ENCODE data around the gene ICA1.

GRCh38 chr7:8128449-8129317, 133.3 kb downstream of the ICA1 start:
- TF ChIP-seq, protein P1, sequence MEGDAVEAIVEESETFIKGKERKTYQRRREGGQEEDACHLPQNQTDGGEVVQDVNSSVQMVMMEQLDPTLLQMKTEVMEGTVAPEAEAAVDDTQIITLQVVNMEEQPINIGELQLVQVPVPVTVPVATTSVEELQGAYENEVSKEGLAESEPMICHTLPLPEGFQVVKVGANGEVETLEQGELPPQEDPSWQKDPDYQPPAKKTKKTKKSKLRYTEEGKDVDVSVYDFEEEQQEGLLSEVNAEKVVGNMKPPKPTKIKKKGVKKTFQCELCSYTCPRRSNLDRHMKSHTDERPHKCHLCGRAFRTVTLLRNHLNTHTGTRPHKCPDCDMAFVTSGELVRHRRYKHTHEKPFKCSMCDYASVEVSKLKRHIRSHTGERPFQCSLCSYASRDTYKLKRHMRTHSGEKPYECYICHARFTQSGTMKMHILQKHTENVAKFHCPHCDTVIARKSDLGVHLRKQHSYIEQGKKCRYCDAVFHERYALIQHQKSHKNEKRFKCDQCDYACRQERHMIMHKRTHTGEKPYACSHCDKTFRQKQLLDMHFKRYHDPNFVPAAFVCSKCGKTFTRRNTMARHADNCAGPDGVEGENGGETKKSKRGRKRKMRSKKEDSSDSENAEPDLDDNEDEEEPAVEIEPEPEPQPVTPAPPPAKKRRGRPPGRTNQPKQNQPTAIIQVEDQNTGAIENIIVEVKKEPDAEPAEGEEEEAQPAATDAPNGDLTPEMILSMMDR (IDR thresholded peaks at IDR 0.05): no peak
- TF ChIP-seq EZH2phosphoT487 (IDR thresholded peaks at IDR 0.05): no peak
- no peak for TF ChIP-seq EZH2 (IDR thresholded peaks at IDR 0.05)

Measured in neural progenitor cell (in vitro differentiated cells).